GM18861 (cell line): ENCODE measurements around the gene NFE2L3.
"Not testable (repeated sequence)": the region's sequence is repeated elsewhere in the genome, so short reads cannot be mapped to it uniquely, and the experiment has no call there.

Experiments
- ATAC-seq: cut with Tn5 transposase; IDR thresholded peaks from one replicate; pipeline ENCODE4 v1.9.1; 2021; ENCODE audit not compliant: unreplicated experiment

NFE2L3 gene

GRCh38 chr7:26151953-26152781 lies at the start of gene NFE2L3:
TSS of gene NFE2L3 (plus strand) at chr7:26152198. CDS start at chr7:26152499, 301 bp downstream.
- ATAC-seq = peak; percentile 47

- ATAC-seq = no peak
Observed at GRCh38 chr7:26103596-26103995, 48.4 kb upstream of the NFE2L3 start.

- no peak for ATAC-seq
Observed at GRCh38 chr7:26105236-26105635, 46.8 kb upstream of the NFE2L3 start.

GRCh38 chr7:26105931-26106330 lies 46.1 kb upstream of the NFE2L3 start:
- ATAC-seq = no peak

GRCh38 chr7:26112203-26112740 lies 39.7 kb upstream of the NFE2L3 start:
- no peak for ATAC-seq

- no peak for ATAC-seq
Observed at GRCh38 chr7:26115650-26116049, 36.3 kb upstream of the NFE2L3 start.

GRCh38 chr7:26117142-26117807 lies 34.7 kb upstream of the NFE2L3 start:
- no peak for ATAC-seq

- ATAC-seq = no peak
Observed at GRCh38 chr7:26117970-26118369, 34.0 kb upstream of the NFE2L3 start.

GRCh38 chr7:26122745-26123144 lies 29.3 kb upstream of the NFE2L3 start:
- ATAC-seq = no peak

GRCh38 chr7:26124775-26125174 lies 27.2 kb upstream of the NFE2L3 start:
- not testable (repeated sequence) for ATAC-seq

- no peak for ATAC-seq
Observed at GRCh38 chr7:26127411-26127810, 24.6 kb upstream of the NFE2L3 start.

GRCh38 chr7:26131056-26131589 lies 20.9 kb upstream of the NFE2L3 start:
- ATAC-seq = no peak

- ATAC-seq = no peak
Observed at GRCh38 chr7:26135076-26135475, 16.9 kb upstream of the NFE2L3 start.

- ATAC-seq = no peak
Observed at GRCh38 chr7:26135551-26135950, 16.4 kb upstream of the NFE2L3 start.

- ATAC-seq = no peak
Observed at GRCh38 chr7:26136831-26137230, 15.2 kb upstream of the NFE2L3 start.

GRCh38 chr7:26140380-26140779 lies 11.6 kb upstream of the NFE2L3 start:
- no peak for ATAC-seq

GRCh38 chr7:26141077-26141476 lies 10.9 kb upstream of the NFE2L3 start:
- ATAC-seq = no peak

- ATAC-seq = no peak
Observed at GRCh38 chr7:26143298-26144048, 8.5 kb upstream of the NFE2L3 start.

- no peak for ATAC-seq
Observed at GRCh38 chr7:26144184-26145080, 7.6 kb upstream of the NFE2L3 start.

GRCh38 chr7:26145238-26145637 lies 6.8 kb upstream of the NFE2L3 start:
- ATAC-seq = no peak
